Body of pancreas (tissue), 4 donors: ENCODE data around the gene RGL2.

Experiments used
- CTCF ChIP-seq, 7 experiments: fragments of 450-650 bp in 4 of 7; fragments of 200-600 bp in 3 of 7; sonication (generic) in 3 of 7; IDR thresholded peaks; one replicate each; pipeline ENCODE4 v1.5.1; 2016 to 2019; ENCODE audit warnings: antibody characterized with exemption in 7 of 7
- POLR2A ChIP-seq, 3 donors: fragments of 450-650 bp; IDR thresholded peaks; one replicate each; pipeline ENCODE4 v1.6.1; 2016; ENCODE audit warnings: antibody characterized with exemption in 3 of 3, mild to moderate bottlenecking in 2 of 3

DNA sequence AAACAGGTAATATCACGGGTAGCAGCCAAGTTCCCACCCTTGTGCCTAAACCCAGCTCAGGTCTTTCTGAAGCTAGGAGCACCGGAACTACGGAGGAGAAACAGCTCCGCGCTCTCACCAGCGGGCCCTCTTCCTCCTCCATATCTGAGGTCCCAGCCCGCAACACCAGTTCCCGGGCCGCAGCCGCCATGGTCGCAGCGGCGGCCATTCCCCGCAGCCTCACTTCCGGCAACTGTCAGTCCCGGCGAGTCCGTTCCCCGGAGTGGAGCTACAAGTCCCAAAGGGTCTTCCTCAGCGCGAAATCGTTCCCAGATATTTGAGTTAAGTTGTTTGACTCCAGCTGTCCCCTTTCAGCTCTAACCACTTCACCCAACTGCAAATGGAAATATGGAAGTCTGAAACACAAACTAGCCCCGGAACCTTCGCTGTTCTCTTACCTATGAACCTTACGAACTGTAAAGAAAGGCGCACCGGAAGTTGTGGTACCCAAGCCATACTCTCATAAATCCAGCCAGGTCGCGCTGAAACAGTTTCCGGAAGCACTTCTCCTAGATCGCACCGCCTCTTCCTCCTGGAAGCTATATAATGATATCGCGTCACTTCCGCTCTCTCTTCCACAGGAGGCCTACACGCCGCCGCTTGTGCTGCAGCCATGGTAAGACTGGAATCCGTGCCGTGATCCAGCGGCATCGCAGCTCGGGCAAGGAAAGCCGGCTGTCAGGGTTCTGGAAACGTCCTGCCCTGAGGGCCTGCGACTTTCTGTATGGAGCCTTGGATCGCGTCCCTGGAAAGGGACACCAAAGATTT is 27.1 kb downstream of the RGL2 start, which contains the start of the genes RPS18 and VPS52:
- TF ChIP-seq CTCF (IDR thresholded peaks at IDR 0.05) (peak in 2 of 7 experiments; percentile 6 to 9), POLR2A (IDR thresholded peaks at IDR 0.05) (peak; percentile 74 to 97 (median 97))
